NCI-H82 treated with DMSO at 0.1 percent for 48 hours (cell line): ENCODE results near the gene RPSA.
"Not testable (repeated sequence)": the region's sequence is repeated elsewhere in the genome, so short reads cannot be mapped to it uniquely, and the experiment has no call there.

Source experiments
- DNase-seq: peaks from one replicate; lab custom pipeline; 2025; ENCODE audit not compliant: unreplicated experiment; lab: John Stamatoyannopoulos, UW

Gene RPSA

DNA sequence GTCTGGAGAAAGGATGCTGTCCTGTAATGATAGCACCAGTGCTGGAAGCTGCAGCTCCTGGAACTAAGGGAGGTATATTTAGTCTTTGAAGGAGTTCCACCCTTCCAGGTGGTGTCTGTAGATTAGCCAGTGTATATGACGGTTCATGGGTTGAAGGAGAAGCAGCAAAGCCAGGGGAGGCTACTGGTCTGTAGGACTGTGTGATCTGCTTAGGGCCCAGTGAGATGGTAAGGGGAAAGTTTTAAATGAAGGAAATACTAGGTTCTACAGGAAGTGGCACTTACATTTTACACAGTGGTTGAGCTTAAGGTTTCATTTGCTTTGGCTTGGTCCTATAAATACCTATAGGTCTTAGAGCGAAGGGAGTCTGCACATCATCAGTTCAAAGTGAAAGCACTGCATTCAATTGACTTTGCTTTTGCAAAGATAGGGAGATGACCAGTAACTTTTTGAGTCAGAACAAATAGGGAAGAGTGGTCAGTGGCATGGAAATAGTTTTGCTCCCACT, 17.7 kb upstream of the RPSA start:
- no peak for DNase-seq

DNA sequence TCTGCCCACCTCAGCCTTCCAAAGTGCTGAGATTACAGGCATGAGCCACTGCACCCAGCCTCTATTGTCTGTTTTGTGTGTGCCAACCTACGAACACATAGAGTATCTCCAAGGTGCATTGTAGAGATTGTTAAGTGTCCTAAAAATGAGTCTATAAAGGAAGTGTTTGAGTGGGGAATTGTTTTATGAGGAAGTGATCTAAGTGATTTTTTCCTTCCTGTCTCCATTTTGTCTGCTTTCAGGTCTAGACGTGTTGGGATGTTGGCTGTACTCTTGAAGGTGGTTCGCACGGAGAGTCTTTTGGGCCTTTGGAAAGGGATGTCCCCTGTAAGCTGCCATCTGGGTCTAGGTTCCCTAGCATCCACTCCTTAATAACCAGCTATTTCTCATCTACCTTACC, 16.3 kb upstream of the RPSA start:
- no peak for DNase-seq

DNA sequence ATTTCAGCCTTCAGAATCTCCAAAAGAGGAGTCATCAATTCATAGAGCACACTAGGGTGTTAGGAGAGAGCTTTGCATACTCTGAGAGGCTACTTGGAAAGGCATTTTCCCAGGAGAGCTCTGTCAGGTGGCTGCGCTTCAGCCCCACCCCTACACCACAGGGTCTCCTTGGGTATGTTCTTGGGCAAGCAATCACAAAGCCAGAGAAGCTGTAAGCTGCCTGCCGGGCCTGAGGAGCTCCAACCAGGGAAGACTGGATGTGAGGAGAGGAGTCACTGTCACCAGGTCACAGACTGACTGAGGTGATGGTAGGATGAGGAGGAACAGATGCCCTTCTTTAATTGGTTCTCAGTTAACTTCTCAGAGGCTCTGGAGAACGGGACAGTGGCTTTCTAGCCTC, 9.8 kb upstream of the RPSA start:
- no peak for DNase-seq

DNA sequence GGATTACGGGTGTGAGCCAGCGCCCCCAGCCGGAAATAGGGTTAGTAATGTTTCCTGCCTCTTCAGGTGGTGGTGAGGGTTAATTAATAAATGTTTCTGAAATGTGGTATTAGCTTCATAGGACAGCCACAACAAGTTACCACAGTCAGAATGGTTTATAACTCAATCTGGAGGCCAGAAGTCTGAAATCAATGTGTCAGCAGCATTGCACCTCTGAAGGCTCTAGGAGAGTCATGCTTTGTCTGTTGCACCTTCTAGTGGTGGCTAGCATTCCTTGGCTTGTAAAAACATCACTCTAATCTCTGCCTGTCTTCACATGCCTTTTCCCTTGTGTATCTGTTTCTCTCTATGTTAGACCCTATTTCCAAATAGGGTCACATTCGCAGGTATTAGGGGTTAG, 7.8 kb upstream of the RPSA start:
- DNase-seq: no peak

DNA sequence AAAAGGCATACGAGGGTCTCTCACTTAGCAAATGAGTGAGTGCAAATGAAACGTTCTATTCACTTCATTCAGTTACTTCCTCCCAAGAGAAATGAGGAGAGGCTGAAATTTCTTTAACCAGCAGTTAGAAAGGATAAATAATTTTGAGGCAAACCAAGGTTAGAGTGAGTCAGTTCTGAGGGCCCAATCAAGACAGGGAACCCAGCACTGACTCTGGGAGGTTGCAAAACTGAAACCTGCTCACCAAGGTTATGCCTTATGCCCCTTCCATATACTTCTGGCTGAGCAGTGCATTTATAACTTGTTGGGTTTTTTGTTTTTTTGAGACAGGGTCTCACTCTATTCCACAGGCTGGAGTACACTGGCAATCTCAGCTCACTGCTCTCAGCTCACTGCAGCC, 4.5 kb upstream of the RPSA start:
- DNase-seq: no peak

DNA sequence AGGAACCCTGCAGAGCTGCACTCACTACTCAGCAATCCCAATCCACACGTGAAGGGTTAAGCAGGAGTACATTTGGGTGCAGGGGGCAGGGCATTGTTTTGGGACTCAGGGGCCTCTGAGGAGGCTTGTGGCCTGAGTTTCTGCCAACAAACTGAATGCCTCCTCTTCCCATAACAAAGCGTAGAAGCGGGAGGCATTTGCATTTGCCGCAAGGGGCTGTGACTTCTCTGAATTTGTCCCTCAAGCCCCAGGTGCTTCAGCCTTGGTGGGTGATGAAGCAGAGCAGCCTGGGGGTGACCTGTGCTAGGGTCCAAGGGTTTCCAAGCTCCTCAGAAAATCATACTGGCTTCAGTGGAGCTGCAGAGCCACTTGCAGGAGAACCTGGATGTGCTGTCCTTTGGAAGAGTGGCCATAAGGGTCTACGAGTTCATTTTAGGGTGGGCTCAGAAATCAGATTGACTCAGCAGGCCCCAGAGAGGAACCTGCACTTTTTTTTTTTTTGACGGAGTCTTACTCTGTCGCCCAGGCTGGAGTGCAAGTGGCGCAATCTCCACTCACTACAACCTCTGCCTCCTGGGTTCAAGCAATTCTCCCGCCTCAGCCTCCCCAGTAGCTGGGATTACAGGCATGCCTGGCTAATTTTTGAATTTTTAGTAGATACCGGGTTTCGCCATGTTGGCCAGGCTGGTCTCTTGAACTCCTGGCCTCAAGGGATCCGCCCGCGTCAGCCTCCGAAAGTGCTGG, 1.4 kb upstream of the RPSA start:
- no peak for DNase-seq

DNA sequence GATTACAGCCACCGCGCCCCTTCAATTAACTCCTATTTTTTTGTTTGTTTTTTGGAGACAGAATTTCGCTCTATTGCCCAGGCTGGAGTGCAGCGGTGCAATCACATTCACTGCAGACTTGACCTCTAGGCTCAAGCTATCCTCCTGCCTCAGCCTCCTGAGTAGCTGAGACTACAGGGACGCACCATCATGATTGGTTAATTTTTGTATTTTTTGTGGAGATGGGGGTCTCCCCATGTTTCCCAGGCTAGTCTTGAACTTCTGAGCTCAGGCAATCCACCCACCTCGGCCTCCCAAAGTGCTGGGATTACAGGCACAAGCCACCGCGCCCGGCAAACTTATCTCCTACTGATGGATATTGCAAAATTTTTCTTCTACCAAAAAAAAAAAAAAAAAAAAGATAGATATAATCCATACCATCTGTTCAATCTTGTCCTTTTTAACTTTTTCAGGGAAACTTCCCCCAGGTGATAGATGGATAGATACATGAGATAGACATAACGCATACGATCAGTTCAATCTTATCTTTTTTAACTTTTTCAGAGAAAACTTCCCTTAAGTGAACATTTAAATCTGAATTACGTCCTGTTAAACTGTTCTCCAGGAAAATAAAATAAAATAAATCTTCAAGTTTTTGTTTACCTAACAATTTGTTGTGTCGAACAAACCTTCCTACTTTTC, 693 bp upstream of the RPSA start:
- DNase-seq: no peak

DNA sequence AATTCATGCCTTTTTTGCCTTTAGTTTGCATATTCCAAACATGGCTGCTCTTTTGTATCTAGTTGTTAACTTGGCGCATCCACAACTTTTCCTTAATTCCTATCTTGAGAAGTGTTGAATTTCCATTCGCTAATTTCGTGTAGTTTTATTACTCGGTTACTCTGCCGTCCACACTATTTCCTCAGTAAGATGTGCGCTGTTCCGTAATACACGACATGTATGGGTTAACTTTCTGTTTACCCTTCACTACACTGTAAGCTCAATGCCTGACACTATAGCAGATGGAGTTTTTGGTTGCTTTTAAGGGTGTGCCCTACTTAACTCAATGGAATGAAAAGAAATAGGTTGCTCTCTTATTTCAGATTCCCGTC, 724 bp downstream of the RPSA start:
- no peak for DNase-seq

DNA sequence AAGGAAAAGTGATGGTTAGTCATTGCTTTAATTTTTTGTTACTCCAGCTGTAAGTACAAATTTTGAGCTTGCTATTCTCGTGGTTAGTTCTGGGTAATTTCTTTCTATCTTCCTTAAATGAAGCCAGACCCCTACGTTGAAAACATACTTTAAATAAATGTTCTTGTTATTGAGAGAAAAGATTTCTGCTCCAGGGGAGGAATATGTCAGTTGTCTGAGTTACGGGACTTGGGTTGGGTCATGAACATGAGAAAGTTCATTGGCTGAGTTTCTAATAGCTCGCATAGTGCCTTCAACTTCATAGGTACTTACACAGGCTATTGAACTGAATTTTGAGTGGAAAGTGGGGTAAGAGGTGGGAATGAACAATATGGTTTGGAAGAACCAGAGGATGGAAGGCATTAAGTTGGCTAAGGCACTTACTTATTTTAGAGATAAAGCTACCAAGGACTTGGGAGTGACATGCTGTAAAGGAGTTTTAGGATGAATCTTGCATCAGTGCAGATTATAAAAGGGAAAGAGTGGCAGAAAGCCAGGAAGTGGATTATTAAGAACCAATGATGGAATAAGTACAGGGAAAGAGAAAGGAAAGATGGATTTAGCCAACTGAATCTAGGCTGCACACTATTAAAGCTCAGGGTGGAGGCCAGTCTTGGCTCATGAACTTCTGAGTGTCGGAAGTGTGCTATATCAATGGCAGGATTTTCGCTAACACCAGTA, 1.4 kb downstream of the RPSA start:
- DNase-seq: no peak

DNA sequence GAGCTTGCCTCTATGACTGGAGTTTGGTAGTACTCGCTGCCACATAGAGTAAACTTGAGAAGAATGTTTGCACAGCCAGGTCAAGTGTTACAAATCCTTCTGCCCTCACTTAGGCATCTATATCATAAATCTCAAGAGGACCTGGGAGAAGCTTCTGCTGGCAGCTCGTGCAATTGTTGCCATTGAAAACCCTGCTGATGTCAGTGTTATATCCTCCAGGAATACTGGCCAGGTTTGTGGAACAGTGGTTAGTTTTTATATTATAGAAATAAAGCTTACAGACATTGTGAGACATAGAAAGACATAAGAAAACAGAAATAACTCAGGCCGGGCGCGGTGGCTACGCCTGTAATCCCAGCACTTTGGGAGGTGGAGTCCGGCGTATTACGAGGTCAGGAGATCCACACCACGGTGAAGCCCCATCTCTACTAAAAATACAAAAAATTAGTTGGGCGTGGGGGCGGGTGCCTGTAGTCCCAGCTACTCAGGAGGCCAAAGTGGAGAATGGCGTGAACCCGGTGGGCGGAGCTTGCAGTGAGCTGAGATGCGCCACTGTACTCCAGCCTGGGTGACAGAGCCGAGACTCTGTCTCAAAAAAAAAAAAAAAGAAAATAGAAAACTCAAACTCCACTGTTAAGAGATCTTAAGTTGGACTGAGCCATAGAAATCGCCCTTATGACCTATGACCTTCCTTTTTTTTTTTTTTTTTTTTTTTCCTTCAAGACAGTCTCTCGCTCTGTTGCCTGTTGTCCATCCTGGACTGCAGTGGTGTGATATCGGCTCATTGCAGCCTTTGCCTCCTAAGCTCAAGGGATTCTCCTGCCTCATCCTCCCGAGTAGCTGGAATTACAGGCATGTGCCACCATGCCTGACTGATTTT, 2.2 kb downstream of the RPSA start:
- DNase-seq: no peak

DNA sequence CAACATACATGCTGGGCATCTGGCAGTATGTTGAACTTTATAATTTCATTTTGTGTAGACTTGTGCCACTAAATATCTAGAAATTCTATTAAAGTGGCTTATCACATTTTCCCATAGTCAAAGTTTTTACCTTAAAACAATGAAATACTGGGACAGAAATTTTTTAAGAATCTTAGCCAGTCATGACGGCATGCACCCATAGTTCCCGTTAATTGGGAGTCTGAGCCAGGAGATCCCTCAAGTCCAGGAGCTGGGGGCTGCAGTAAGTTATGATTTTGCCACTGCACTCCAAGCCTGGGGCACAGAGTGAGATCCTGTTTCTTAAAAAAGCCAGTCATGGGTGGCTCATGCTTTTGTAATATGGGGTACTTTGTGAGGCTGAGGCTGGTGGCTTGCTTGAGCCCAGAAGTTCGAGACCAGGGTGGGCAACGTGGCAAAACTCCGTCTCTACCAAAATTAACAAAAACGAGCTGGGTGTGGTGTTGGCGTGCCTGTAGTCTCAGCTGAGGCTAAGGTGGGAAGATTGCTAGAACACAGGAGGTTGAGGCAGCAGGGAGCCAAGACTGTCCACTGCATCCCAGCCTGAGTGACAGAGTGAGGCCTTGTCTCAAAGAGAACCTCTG, 3.1 kb downstream of the RPSA start:
- no peak for DNase-seq

DNA sequence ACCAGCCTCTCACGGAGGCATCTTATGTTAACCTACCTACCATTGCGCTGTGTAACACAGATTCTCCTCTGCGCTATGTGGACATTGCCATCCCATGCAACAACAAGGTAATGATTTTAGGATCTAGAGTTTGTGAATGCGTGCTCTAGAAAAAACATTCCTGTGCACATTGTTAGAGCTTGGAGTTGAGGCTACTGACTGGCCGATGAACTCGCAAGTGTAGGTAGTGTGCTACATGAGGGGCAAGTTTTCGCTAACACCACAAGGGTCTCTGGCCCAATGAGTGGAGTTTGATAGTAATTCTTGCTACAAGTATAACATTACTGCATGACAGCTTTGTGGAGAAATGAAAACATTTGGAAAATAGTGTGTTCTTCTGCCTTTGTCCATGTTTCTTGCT, 4.4 kb downstream of the RPSA start:
- no peak for DNase-seq

DNA sequence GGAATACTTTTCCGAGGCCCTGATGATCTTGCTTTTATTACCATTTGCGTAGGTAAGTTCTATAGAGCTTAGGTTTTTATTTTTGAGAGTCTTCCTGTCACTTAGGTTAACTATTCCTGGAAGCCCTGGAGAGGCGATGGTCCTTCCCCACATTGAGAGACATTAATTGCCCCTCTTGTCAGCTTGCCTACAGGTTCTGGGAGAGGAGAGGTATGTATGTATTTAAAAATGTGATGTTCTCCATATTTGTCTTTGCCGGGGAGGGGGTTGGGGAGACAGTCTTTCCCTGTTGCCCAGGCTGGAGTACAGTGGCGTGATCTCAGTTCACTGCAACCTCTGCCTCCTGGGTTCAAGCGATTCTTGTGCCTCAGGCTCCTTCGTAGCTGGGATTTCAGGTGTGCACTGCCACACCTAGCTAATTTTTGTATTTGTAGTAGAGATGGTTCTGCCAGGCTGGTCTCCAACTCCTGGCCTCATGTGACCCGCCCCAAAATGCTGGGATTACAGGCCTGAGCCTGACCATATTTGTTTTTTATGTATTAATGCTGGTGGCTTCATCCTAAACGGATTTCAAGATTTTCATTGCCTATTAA, 6.2 kb downstream of the RPSA start:
- DNase-seq: no peak

DNA sequence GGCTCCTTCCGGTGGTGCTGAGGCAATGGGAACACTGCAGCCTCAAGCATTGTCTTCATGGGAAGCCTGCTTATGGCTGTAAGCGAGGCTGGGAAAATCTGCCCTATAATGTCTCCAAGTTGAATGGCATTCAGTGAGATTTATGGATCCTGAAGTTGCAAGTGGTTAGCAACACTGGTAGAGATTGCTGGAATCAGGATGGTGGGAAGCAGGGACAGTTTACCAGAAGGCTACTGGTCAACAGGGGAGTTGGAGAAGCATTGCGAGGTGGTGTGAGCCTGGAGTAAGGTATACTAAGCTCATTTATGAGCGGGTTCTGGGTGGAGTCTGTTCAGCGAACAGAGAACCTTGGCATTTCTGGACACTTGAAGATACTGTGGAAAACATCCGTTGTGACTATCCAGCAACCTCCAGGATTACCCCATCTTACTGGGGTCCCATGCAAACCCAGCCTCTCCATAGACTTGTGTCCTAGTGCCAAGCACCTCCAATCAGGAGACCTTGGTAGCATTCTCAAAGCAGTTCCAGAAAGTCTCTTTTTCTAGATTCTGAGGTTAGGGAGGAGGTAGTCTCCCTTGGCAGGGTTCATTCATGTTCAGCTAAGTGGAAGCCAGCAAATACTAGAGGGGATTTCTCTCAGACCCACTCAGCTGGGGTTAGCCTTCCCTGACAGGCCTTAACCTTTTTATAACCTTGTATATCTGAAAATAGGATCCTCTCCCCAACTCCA, 7.3 kb downstream of the RPSA start:
- no peak for DNase-seq

DNA sequence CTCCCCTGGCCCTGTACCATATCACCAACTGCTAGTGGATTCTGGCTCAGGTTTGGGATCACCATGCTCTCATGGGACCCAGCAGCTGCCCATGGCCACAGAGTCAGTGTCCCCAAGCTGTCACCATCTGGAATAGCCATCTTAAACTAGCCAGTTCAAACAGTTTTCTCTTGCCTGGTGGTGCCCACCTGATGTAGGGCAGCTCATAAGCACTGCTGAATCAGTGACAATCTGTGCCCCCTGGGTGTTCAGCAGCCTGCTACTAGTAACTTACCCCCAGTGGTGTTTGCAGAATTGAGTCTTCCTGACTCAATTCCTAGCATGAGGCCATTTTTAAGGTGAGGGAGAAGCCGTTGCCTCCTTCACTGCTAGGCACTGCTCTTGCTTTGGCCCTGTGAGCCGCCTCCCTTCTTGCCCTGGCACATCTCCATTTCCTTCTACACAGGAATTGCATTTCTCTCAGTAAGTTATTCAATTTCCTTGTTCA, 7.9 kb downstream of the RPSA start:
- DNase-seq: no peak

DNA sequence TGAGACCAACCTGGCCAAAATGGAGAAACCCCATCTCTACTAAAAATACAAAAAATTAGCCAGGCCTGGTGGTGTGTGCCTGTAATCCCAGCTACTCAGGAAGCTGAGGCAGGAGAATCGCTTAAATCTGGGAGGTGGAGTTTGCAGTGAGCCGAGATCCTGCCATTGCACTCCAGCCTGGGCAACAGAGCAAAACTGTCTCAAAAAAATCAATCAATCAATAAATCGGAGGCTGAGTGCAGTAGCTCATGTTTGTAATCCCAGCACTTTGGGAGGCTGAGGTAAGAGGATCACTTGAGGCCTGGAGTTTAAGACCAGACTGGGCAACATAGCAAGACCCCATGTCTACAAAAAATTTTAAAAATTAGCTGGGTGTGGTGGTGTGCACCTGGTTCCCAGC, 8.8 kb downstream of the RPSA start:
- not testable (repeated sequence) for DNase-seq

DNA sequence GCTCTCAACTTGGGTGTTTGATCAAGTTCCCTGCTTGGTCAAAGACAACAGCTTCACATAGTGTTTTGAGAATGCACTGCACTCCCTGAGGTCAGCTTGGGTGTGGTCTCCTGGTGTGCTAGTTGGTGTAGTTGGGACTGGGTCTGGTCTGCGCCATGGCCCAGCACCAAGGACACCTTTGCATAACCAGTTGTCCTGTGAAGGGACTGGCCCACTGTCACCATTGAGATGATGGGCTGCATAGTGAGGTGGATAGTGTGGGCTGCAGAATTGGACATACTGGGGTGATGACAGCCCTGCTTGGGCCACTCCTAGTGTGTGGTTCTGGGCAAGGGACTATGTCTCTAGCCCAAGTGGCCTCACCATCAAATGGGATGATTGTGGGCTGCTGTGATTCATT, 9.5 kb downstream of the RPSA start:
- DNase-seq: no peak

DNA sequence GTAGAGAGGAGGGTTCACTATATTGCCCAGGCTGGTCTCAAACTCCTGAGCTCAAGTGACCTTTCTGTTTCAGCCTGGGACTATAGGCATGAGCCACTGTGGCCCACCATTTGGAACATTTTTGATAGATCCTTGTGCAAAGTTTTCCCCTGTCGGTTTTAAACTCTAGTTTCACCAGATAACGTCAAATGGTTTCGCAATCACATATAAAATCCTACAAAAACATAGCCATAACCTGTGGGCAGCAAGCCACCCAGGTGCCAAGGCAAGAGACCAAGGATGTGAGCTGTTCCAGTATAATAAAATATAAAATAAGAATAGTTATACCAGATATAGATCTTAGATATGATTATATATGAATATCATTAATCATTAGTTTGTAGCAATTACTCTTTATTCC, 10.5 kb downstream of the RPSA start:
- not testable (repeated sequence) for DNase-seq

DNA sequence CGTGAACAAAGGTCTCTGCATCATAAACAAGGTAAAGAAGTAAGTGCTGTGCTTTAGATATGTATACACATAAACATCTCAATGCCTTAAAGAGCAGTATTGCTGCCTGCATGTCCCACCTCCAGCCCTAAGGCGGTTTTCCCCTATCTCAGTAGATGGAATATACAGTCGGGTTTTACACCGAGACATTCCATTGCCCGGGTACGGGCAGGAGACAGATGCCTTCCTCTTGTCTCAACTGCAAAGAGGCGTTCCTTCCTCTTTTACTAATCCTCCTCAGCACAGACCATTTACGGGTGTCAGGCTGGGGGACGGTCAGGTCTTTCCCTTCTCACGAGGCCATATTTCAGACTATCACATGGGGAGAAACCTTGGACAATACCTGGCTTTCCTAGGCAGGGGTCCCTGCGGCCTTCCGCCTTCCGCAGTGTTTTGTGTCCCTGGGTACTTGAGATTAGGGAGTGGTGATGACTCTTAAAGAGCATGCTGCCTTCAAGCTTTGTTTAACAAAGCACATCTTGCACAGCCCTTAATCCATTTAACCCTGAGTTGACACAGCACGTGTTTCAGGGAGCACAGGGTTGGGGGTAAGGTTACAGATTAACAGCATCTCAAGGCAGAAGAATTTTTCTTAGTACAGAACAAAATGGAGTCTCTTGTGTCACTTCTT, 12.2 kb downstream of the RPSA start:
- DNase-seq: peak; percentile 27
